ENCODE data around the gene TMEM156.
"Not testable (repeated sequence)": the region's sequence is repeated elsewhere in the genome, so short reads cannot be mapped to it uniquely, and the experiment has no call there.

The TMEM156 gene

DNA sequence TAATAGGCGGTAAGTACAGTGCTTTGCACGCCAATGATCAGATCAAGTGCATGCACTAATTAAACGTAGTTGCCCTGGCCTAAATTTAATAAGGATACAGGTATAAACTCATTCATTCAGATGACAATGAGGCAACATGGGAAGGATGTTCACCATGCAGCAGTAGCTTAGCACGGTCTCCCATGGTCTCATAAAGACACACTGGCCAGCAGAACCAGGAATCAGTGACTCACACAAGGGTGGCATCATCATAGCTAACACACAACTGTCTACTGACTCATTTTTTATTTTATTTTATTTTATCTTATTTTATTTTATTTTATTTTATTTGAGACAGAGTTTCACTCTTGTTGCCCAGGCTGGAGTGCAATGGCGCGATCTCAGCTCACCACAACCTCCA, 42.7 kb downstream of the TMEM156 start:
- peak; percentile 35 to 52 (median 36) for DNase-seq

DNA sequence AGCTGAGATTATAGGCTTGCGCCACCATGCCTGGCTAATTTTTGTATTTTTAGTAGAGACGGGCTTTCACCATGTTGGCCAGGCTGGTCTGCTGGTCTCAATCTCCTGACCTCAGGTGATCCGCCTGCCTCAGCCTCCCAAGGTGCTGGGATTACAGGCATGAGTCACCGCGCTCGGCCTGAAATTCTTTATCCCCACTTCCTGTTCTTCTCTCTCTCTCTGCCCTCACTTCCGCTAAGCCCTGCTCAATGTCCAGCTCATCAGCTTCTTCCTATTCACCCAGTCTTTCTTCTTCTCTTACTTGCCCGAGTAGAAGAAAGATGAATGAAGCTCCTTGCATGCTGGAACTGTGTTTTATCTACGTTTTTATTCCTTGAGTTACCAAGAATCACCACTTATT, 43.9 kb downstream of the TMEM156 start:
- DNase-seq = not testable (repeated sequence)

DNA sequence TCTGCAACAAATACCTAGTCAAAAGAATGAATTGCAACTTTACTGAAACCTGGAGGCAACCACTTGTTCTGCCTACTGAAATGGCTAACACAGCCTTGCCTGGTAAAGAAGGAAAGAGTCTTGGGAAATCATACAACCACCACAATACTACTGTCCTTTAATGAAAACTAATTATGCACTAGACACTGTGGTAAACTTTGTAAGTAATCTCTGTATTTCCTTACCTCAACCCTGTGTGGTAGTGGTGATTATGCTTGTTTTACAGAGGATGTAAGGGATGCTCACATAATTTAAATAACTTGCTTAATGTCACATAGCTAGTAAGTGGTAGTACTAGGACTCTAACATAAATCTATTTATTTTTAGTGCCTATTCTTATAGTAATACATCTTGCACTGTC, 44.7 kb downstream of the TMEM156 start:
- no peak for DNase-seq

DNA sequence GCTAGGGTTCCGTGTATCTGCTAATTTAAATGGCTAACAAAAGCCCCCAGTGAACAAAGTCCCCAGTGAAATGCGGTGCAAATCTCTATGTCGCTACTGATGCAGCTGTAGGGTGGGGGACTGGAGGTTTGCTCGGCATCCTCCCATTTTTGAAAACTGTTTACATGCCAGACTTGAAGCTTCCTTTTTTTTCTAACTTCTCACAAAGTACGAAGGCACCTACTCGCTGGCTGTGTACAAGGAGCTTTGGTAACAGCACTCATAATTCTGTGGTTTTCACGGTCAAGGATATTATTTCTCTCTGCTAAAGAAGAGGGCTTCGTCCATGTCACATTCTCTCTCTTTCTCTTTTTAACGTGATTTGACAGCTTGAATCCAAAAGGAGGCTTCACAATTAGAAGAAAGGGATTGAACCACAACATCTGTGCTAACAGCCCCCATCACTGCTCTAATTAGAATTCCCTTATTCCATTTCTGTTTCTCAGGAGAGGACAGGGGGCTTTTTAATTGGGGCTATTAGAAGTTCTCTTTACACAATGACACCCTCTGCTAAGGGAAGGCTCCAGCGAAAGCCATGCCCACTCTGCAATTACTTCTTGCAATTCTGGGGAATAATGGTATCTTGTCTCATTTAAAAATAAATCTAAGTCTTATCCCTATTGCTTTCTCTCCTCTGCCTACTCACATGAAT, 46.7 kb downstream of the TMEM156 start:
- peak; percentile 15 to 40 (median 17) for DNase-seq

DNA sequence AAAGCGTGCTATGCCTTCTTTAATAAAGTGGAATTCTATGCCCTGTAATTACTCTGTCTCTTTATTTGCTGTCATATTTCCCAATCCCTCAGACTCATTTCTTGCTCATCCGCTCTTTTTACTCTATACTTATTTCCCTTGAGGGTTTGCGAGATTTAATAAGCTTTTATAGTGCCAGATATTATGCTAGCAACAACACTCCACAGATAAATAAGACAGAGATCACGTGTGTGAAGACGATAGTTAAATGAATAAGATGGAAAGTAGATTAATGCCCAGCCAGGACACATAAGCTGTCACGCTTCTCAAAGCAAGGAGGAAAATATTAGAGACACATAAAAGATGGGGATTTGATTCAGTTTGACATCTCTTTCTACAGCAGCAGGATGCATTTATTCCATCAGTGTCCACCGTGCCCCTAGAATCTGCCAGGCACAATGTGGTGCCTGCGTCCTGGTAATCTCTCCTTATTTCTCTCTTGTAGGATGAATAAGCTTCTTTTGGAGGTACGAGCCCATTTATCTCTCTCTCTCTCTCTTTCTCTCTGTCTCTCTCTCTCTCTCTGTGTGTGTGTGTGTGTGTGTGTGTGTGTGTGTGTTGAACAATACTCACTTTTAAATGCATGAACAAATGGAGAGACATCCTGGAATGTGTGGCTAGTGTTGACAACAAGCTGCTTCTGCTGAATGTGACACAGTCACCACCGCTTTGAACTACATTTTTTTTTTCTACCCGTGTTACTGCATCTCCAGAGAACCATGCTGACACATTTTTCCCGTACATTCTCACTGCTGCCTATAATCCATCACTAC, 48.2 kb downstream of the TMEM156 start:
- no peak for DNase-seq

DNA sequence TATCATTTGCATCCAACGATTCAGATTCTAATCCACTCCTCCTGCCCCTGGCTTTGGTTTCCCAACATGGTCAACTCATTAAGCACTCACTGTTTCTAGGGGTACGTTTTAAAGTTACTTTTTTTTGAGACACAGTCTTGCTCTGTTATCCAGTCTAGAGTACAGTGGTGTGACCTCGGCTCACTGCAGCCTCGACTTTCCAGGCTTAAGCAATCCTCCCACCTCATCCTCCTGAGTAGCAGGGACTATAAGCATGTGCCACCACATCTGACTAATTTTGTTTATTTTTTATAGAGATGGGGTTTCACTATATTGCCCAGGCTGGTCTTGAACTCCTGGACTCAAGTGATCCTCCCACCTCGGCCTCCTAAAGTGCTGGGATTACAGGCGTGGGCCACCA, 48.9 kb downstream of the TMEM156 start:
- peak; percentile 71 to 80 (median 76) for DNase-seq

DNA sequence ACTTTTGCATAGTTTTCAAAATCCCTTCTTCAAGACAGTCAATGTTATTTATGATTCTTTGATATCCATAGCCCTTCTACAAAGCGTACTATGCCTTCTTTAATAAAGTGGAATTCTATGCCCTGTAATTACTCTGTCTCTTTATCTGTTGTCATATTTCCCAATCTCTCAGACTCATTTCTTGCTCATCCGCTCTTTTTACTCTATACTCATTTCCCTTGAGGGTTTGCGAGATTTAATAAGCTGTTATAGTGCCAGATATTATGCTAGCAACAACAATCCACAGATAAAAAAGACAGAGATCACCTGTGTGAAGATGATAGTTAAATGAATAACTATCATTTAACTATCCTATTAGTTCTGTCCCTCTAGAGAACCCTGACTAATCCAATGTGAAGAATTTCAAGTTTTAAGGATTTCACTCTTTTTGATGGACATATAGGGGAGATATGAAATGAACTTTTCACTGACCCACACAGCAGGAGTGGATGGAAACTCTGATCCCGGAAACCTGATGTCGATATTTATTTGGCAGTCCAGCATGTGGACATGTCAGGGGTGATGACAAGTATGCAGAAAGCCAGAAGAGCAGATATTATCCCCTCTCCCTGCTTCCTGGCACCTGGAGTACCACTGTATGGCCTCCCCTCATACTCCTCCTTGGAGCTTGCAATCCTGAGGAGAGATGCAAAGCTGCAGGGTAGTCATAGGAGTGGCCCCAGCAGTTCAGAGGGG, 49.7 kb downstream of the TMEM156 start:
- DNase-seq = no peak

DNA sequence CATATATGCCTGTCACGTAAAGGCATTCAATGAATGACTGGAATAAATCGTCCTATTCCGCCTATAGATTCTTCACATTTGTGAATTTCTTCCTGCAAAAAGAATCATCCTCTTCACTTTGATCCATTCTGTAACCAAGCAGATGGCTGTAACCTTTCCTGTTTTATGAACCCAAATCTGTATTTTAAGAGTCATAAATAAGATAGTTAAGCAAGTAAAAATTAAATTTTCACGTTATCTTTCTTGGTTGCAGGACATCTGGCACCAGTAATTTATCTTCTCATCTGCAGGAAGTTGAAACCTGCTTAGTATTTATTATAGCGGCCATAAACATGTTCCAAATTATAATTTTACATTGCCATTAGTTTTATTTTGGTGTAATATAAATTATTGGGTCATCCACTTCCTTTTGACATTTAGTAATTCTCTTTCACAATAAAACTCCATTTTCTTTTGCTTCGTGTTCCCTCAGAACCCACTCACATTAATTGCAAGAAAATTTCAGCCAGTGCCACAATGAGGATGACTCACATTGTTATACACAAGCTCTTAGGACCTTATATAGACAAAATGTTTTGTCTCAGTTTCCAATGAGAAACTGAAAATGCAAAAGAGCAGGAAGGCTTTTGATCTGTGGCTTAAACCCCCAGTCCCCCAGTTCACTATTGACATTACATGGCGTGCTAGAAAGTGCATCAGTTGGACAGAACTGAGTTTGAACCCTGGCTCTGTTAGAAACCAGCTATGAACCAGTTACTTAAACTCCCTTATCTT, 51.1 kb downstream of the TMEM156 start:
- peak; percentile 61 to 85 (median 73) for DNase-seq

DNA sequence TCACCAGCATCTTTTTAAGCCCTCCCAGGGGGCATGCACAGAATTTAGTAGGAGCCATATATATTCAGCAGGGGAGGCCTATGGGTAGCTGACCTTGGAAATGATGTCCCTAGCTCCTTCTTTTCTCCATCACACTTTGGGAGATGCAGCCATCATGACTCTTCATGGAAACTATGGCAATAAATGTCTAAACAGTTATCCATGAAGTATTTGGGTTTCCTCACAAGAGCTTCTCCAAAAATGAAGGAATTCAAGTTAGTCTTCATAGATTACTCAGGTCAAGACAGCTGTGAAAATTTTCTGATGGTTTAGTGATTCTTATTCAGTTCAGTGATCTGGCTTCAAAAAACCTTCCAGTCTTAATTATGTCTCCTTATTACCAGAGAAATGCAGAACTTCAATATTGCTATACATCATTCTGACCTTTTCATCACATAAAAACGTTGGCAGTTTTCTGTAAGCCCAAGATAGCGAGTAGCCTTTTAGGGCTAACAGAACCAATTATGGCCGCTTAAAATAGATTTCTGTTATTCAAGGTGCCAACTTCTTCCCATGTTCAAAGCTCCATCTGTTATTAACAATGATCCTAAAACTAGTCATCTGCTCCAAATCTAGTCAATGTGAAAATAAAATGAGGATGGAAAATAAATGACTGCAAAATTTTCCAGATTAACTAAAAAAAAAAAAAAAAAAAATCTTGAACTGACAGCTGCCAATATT, 52.5 kb downstream of the TMEM156 start:
- no peak for DNase-seq

DNA sequence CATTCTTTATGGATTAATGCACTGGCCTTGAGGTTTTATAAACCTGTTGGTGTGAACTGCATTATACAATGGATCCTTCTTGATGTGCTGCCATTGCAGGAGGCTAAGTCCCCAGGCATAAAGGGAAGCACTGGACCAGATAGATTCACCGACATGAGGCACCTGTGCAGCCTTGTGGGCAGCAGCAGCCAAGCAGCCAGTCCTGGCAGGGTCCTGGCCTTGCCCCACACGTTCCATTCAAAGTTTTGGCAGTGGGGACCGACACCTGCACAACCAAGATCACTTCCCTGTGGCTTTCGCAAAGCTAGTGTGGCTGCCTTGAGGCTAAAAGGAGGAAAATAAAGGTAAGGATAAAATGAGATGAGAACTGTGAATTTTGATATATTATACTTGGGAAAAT, 53.1 kb downstream of the TMEM156 start:
- DNase-seq = no peak

DNA sequence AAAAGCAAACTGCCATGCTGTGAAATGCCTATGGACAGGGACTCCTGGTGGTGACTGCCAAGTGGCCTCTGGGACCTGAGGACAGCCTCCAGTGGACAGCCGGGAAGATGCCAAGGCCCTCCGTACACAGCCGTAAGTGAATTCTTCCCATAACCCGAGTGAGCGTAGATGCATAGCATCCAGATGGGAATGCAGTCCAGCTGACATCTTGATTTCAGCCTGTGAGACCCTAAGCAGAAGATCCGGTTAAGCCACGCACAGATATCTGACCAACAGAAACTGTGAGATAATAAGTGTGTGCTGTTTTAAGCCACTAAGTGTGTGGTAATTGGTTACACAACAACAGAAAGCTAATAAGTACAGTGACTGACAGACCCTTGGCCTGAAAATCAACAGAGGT, 55.9 kb downstream of the TMEM156 start:
- DNase-seq = no peak

DNA sequence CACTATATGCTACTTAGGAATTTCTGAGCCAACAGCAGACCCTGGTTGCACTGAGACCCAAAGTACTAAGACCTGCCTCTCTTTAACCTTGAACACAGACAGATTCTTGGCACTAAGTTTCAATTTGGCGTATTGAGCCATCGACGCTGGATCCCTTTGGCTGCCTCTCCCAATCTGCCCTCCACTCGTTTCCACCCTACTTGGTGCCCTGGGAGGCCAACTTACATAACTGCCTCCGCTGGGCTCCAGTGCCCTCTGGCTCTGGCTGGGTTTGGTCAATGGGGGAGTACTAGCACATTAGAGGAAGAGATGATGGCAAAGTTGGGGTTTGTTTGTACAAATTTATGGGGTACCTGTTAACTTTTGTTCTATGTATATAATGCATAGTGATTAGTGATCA, 63.5 kb downstream of the TMEM156 start:
- no peak for DNase-seq

DNA sequence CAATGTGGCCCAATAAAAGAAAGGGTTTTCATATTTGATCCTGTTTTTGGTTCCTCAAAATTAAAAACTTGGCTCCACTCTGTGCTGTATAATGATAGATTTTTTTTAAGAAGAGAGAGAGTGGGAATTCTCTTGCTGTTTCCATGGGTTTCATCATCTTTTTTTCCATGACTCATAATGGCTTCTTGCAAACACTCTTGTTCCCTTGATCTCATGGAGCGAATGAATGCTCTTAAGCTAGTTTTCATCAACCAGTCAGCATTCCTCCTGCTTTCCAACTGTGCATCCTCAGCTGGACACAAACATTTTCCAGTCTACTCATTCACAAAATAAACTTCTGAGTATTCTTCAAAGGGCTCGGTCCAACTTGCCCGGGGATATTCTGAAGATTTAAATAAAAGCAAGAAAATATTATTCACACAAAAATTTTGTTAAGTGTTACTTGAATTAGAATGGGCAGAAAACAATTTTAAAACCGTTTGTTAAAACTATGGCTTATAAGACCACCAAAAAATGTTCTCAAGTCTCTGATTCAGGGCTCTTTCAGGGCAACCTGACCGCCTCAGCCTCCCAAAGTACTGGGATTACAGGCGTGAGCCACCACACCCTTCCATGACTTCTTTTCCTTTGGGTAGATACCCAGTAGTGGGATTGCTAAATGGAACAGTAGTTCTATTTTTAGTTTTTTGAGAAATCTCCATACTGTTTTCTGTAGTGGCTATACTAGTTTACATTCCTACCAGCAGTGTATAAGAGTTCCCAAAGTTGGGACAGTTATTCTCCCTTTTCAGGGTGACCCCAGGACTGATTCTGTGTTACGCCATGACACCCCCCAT, 64.7 kb downstream of the TMEM156 start:
- peak; percentile 56 to 83 (median 68) for DNase-seq

DNA sequence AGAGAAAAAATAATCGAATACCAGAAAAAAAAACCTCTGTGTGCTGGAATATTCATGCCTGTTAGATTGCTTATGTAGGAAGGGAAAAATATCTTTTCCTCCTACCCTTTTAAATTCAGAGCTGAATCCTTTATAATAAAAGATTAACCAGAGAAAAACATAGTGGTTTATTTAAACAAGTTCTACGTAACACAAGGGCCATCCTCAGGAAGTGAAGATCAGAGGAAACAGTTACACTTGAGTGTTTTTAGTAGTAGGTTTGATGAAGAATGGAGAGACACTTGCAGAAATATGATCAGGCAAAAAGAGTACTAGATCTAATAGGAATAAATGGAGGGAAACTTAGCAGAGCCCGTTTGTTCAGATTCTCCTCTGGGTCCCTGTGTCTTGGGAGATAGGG, 66.3 kb downstream of the TMEM156 start:
- DNase-seq = no peak

DNA sequence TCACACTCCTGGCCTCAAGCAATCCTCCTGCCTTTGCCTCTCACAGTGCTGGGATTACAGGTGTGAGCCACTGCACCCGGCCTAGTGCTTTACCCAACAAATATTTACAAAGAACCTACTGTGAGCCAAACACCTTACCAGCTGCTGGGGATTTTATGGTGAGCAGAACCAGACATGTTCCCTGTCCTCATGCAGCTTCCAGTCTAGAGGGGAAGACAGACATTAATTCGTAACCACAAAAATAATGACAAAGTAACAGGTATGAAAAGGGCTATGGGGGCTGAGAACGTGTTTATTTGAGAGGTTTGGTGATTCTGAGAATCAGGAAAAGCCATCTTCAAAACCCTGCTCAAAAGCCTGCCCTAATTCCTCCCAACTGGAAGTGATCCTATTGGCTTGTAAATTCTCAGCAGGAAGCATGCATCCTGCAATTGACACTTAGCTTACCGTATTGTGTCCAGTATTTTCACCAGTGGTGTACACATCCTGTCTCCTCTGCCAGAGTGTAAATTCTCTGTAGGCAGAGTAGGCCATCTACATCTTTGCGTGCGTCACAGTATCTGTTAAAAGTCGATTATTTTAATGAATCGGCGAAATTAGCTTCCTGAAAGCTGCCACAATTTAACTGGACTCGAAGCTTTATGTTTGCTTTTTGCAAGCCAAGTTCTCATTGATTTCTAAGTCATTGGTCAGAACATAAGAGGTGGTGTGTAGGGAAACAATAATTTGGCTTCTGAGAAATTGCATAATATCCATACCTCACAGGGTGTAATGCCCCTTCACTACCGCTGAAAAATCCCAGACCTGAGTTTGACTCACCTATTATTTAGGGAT, 67.0 kb downstream of the TMEM156 start:
- no peak for DNase-seq

DNA sequence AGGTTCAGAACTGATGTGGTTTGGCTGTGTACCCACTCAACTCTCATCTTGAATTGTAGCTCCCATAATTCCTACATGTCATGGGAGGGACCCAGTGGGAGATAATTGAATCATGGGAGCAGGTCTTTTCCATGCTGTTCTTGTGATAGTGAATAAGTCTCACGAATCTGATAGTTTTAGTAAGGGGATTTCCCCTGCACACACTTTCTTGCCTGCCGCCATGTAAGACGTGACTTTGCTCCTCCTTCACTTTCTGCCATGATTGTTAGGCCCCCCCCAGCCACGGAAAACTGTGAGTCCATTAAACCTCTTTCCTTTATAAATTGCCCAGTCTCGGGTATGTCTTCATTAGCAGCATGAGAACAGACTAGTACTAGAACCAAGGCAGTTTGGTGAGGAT, 73.0 kb downstream of the TMEM156 start:
- DNase-seq = not testable (repeated sequence)

DNA sequence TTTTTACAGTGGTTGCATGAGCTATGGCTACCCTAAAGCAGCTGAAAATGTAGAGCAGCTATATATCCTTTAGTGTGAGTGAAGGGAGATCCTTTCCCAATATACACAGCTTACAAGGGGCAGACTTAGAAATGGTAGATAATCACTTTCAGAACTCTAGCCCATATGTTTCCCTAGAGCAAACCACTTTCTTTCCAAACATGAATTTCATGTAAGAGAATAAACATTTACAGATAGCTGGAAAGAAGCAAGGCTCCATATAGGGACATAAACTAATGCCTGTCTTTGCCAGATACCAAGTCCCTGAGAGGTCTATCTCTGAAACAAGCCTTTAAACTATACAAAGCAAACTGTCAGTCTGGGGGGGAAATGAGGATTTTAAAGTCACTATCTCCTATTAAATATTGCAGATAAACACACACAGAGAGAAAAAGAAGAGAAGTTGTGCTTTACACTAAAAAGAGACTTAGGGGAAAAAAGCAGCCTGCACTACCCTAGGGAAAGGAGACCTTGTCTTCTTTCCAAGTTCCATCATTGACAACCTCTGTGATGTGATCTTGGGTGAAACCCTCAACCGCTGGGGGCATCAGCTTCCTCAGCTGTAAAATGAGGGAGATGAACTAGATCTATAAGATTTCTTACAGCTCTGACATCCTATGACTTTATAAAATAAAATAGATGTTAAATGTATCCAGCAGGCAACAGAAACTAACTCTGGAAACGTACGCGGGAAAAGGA, 73.6 kb downstream of the TMEM156 start:
- no peak for DNase-seq

DNA sequence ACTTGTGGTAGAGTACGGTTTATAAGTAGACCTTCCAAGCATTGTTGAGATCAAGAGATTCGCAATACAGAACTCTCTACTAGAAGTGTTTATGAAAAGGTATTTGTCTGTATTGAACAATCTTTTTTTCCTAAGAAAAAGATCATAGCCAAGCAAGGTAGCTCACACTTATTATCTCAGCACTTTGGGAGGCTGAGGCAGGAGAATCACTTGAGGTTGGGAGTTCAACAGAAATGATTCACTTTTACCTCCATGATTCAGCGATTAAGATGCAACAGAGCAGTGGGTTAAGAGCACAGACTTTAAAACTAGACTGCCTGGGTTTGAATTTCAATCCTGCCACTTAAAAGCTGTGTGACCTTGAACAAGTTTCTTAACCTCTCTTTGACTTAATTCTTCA, 74.3 kb downstream of the TMEM156 start:
- DNase-seq = no peak

DNA sequence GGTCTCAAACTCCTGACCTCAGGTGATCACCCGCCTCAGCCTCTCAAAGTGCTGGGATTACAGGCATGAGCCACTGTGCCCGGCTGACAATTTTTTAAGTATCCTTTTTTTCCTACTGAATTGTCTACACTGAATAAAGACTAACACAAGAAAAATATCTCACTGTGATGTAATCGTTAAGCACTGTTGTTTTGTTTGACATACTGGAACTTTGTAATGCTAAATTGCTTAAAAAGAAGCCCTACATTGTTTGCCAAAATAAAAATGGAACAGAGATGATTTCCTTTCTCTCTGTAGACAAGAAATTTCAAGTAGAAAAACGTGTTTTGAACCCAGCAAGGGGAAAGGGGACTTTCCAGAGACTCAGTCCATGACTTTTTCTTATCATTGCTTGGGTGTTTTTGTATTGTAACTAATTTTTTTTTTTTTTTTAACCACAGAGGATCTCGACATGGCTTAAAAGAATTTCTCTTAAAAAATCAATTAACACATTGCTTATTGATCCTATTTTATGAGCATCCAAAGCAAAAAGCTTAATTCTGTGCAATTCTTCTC, 74.9 kb downstream of the TMEM156 start:
- DNase-seq = no peak
